A549 treated with GW870086 at 1 μM for 4 hours (cell line): ENCODE results near the gene MYO5C. TPM values are rescaled to one million over a fixed set of nuclear protein-coding genes. Genes with fewer than 3 reads are reported as not detected.

Source experiments
- total RNA-seq: library from RNA; stranded (reverse); fragments of 200-300 nt; extraction: Qiagen RNA extraction; gene quantifications from 5 replicates; pipeline ENCODE4 v1.2.3, GENCODE V29; 2022; ENCODE audit warnings: low read depth

MYO5C gene, protein sequence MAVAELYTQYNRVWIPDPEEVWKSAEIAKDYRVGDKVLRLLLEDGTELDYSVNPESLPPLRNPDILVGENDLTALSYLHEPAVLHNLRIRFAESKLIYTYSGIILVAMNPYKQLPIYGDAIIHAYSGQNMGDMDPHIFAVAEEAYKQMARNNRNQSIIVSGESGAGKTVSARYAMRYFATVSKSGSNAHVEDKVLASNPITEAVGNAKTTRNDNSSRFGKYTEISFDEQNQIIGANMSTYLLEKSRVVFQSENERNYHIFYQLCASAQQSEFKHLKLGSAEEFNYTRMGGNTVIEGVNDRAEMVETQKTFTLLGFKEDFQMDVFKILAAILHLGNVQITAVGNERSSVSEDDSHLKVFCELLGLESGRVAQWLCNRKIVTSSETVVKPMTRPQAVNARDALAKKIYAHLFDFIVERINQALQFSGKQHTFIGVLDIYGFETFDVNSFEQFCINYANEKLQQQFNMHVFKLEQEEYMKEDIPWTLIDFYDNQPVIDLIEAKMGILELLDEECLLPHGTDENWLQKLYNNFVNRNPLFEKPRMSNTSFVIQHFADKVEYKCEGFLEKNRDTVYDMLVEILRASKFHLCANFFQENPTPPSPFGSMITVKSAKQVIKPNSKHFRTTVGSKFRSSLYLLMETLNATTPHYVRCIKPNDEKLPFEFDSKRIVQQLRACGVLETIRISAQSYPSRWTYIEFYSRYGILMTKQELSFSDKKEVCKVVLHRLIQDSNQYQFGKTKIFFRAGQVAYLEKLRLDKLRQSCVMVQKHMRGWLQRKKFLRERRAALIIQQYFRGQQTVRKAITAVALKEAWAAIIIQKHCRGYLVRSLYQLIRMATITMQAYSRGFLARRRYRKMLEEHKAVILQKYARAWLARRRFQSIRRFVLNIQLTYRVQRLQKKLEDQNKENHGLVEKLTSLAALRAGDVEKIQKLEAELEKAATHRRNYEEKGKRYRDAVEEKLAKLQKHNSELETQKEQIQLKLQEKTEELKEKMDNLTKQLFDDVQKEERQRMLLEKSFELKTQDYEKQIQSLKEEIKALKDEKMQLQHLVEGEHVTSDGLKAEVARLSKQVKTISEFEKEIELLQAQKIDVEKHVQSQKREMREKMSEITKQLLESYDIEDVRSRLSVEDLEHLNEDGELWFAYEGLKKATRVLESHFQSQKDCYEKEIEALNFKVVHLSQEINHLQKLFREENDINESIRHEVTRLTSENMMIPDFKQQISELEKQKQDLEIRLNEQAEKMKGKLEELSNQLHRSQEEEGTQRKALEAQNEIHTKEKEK (N-terminal part only)
- 5.9 to 7.8 TPM (median 7.4 TPM) in 5 replicates for total RNA-seq

GRCh38 chr15:52295421-52296001 is at the start of gene MYO5C:
TSS of gene MYO5C (minus strand) at chr15:52295804. CDS start at chr15:52295636, 168 bp downstream.

GRCh38 chr15:52191207-52191606 is 104.4 kb downstream of the MYO5C start, which contains the start of gene GNB5:
TSS of gene GNB5 (minus strand) at chr15:52191392. CDS start at chr15:52184676, 6,716 bp downstream.

Other genes starting within 250 kb of the MYO5C start
- gene BCL2L10, start 183.0 kb downstream of the MYO5C start, total RNA-seq: 0.12 to 0.17 TPM (median 0.17 TPM) in 3 of 5 replicates, not detected in the others
- 45.7 to 55.8 TPM (median 50.8 TPM) in 5 replicates for gene GNB5, start 104.4 kb downstream of the MYO5C start, total RNA-seq
- gene MYO5A, start 233.1 kb upstream of the MYO5C start, total RNA-seq: 19.6 to 30.5 TPM (median 25.8 TPM) in 5 replicates